Measurements from ENCODE around the gene CCER1. TPM values are rescaled to one million over a fixed set of nuclear protein-coding genes. Genes with fewer than 3 reads are reported as not detected.

CCER1 gene
- polyA plus RNA-seq, 1 of the 3 experiments (the other 2 are of a cell fraction): not detected

DNA sequence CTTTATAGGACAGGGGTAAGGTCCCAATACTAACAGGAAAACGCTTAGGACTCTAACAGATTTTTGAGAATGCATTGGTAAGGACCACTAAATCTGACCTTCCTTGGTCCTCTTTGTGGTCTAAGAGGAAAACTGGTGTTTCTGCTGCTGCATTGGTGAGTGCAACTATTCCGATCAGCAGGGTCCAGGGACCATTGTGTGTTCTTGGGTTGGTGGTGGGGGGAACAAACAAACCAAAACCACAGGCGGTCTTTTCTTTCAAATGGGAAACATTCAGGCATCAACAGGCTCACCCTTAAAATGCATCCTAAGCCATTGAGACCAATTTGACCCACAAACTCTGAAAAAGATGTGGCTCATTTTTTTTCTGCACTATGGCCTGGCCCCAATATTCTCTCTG is 29.1 kb upstream of the CCER1 start:
- no peaks in the 10 kb centered on the region for H3K9me3 ChIP-seq
- H3K4me2 ChIP-seq: no peak overlapping the region
- no peak overlapping the region for H2AFZ ChIP-seq (ENCODE audit: low read depth)
- H3F3A ChIP-seq (replicated peaks; ENCODE audit: insufficient read depth): no peaks in the 10 kb centered on the region
- H3K79me2 ChIP-seq (ENCODE audit: insufficient read depth): no peaks in the 10 kb centered on the region
- H3K9ac ChIP-seq: no peak overlapping the region
- H3K27ac ChIP-seq (ENCODE audit: low read depth in 2 of 2, low read length in 1 of 2): no peak overlapping the region
- H3K9me2 ChIP-seq: no peaks in the 10 kb centered on the region
- H4K20me1 ChIP-seq (ENCODE audit: insufficient read depth): no peaks in the 10 kb centered on the region
- ChIA-PET POLR2A (no interaction called here), CTCF (interaction anchor here (0.8 to 3.8 kb wide), 2 partner anchors 371 to 1600 kb away, joined by 4 to 11 read pairs; no protein-coding TSS in a partner anchor)
- H3K36me3 ChIP-seq (replicated peaks in 1 of 2; ENCODE audit: control insufficient read depth in 1 of 2, insufficient read depth in 2 of 2, low read length in 1 of 2): no peaks in the 10 kb centered on the region
- no peak for TF ChIP-seq SMC3 (IDR thresholded peaks at IDR 0.05; ENCODE audit: low read depth, low read length)
- TF ChIP-seq FOSL2 (IDR thresholded peaks at IDR 0.05; ENCODE audit: borderline replicate concordance, low read depth): no peak
- TF ChIP-seq, protein P1, sequence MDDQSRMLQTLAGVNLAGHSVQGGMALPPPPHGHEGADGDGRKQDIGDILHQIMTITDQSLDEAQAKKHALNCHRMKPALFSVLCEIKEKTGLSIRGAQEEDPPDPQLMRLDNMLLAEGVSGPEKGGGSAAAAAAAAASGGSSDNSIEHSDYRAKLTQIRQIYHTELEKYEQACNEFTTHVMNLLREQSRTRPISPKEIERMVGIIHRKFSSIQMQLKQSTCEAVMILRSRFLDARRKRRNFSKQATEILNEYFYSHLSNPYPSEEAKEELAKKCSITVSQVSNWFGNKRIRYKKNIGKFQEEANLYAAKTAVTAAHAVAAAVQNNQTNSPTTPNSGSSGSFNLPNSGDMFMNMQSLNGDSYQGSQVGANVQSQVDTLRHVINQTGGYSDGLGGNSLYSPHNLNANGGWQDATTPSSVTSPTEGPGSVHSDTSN (IDR thresholded peaks at IDR 0.05): no peak
- TF ChIP-seq GABPA (IDR thresholded peaks at IDR 0.05; ENCODE audit: low read depth): no peak
- no peak for TF ChIP-seq RAD21 (IDR thresholded peaks at IDR 0.05; ENCODE audit: low read length)
- TF ChIP-seq, protein P2, sequence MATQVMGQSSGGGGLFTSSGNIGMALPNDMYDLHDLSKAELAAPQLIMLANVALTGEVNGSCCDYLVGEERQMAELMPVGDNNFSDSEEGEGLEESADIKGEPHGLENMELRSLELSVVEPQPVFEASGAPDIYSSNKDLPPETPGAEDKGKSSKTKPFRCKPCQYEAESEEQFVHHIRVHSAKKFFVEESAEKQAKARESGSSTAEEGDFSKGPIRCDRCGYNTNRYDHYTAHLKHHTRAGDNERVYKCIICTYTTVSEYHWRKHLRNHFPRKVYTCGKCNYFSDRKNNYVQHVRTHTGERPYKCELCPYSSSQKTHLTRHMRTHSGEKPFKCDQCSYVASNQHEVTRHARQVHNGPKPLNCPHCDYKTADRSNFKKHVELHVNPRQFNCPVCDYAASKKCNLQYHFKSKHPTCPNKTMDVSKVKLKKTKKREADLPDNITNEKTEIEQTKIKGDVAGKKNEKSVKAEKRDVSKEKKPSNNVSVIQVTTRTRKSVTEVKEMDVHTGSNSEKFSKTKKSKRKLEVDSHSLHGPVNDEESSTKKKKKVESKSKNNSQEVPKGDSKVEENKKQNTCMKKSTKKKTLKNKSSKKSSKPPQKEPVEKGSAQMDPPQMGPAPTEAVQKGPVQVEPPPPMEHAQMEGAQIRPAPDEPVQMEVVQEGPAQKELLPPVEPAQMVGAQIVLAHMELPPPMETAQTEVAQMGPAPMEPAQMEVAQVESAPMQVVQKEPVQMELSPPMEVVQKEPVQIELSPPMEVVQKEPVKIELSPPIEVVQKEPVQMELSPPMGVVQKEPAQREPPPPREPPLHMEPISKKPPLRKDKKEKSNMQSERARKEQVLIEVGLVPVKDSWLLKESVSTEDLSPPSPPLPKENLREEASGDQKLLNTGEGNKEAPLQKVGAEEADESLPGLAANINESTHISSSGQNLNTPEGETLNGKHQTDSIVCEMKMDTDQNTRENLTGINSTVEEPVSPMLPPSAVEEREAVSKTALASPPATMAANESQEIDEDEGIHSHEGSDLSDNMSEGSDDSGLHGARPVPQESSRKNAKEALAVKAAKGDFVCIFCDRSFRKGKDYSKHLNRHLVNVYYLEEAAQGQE (IDR thresholded peaks at IDR 0.05; ENCODE audit: low read depth, low read length): no peak
- no peak for TF ChIP-seq RXRA (IDR thresholded peaks at IDR 0.05; ENCODE audit: borderline replicate concordance, low read depth)
- TF ChIP-seq, protein P3, sequence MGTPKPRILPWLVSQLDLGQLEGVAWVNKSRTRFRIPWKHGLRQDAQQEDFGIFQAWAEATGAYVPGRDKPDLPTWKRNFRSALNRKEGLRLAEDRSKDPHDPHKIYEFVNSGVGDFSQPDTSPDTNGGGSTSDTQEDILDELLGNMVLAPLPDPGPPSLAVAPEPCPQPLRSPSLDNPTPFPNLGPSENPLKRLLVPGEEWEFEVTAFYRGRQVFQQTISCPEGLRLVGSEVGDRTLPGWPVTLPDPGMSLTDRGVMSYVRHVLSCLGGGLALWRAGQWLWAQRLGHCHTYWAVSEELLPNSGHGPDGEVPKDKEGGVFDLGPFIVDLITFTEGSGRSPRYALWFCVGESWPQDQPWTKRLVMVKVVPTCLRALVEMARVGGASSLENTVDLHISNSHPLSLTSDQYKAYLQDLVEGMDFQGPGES (IDR thresholded peaks at IDR 0.05; ENCODE audit: low read depth, low read length): no peak
- no peak overlapping the region for H3K4me3 ChIP-seq (ENCODE audit: low read depth in 2 of 2, low read length in 1 of 2)
- no peaks in the 10 kb centered on the region for H3K27me3 ChIP-seq (ENCODE audit: insufficient read depth)
- H3K4me1 ChIP-seq (ENCODE audit: control insufficient read depth in 1 of 2, insufficient read depth in 2 of 2, low read depth in 1 of 2, low read length in 1 of 2): no peaks in the 10 kb centered on the region; a peak in 2 of 4 replicates
- no peak for DNase-seq
- WGBS (ENCODE audit: low lambda C conversion rate): 66% methylated on average over 3 of the region's 3 CpGs

DNA sequence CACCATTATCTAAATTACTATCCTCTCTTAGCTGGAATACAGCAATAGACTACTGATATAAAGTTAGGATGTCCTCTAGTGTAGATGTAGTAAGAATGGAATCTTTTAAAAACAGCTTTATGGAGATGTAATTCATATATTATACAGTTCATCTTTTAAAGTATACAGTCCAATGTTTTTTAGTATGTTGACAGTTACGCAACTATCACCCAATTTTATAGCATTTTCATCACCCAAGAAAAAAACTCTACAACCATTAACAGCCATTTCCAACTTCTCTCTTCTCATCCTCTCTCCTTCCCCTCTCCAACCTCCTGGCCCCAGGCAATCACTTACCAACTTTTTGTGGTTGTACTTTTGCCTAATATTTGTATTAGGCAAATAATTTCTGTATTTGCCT is 27.2 kb upstream of the CCER1 start:
- no peak overlapping the region for H2AFZ ChIP-seq (ENCODE audit: low read depth)
- H3K27me3 ChIP-seq (ENCODE audit: insufficient read depth): no peaks in the 10 kb centered on the region
- no peaks in the 10 kb centered on the region for H4K20me1 ChIP-seq (ENCODE audit: insufficient read depth)
- H3F3A ChIP-seq (replicated peaks; ENCODE audit: insufficient read depth): no peaks in the 10 kb centered on the region
- no peak overlapping the region for H3K27ac ChIP-seq (ENCODE audit: low read depth in 2 of 2, low read length in 1 of 2)
- no peak overlapping the region for H3K4me2 ChIP-seq
- TF ChIP-seq FOXM1 (IDR thresholded peaks at IDR 0.05; ENCODE audit: low read depth) (no peak), RFX5 (IDR thresholded peaks at IDR 0.05; ENCODE audit: low read length) (no peak), SIN3A (IDR thresholded peaks at IDR 0.05; ENCODE audit: borderline replicate concordance, low read depth, low read length) (no peak), GABPA (IDR thresholded peaks at IDR 0.05; ENCODE audit: low read depth) (no peak), MXI1 (IDR thresholded peaks at IDR 0.05; ENCODE audit: low read depth, low read length) (no peak), POLR2AphosphoS5 (IDR thresholded peaks at IDR 0.05; ENCODE audit: low read depth, low read length) (no peak)
- TF ChIP-seq, protein P1 (IDR thresholded peaks at IDR 0.05): no peak
- TF ChIP-seq, protein P4, sequence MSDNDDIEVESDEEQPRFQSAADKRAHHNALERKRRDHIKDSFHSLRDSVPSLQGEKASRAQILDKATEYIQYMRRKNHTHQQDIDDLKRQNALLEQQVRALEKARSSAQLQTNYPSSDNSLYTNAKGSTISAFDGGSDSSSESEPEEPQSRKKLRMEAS (IDR thresholded peaks at IDR 0.05; ENCODE audit: low read depth): no peak
- TF ChIP-seq, protein P5, sequence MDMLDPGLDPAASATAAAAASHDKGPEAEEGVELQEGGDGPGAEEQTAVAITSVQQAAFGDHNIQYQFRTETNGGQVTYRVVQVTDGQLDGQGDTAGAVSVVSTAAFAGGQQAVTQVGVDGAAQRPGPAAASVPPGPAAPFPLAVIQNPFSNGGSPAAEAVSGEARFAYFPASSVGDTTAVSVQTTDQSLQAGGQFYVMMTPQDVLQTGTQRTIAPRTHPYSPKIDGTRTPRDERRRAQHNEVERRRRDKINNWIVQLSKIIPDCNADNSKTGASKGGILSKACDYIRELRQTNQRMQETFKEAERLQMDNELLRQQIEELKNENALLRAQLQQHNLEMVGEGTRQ (IDR thresholded peaks at IDR 0.05; ENCODE audit: borderline replicate concordance, low read depth, low read length): no peak
- peaks cover 0 to 2% of the 10 kb centered on the region in 2 experiments; a peak in 2 of 4 replicates for H3K4me1 ChIP-seq (ENCODE audit: control insufficient read depth in 1 of 2, insufficient read depth in 2 of 2, low read depth in 1 of 2, low read length in 1 of 2)
- no peak overlapping the region for H3K4me3 ChIP-seq (ENCODE audit: low read depth in 2 of 2, low read length in 1 of 2)
- H3K9ac ChIP-seq: no peak overlapping the region
- CTCF ChIA-PET: interaction anchor here (1.0 kb wide), 1 partner anchor 353 kb away, joined by 3 read pairs; no protein-coding TSS in a partner anchor
- DNase-seq: no peak
- H3K9me2 ChIP-seq: no peaks in the 10 kb centered on the region
- H3K36me3 ChIP-seq (replicated peaks in 1 of 2; ENCODE audit: control insufficient read depth in 1 of 2, insufficient read depth in 2 of 2, low read length in 1 of 2): no peaks in the 10 kb centered on the region
- POLR2A ChIA-PET: no interaction called here
- H3K79me2 ChIP-seq (ENCODE audit: insufficient read depth): no peaks in the 10 kb centered on the region
- no peaks in the 10 kb centered on the region for H3K9me3 ChIP-seq
- 100% methylated on average over 1 of the region's 1 CpG for WGBS (ENCODE audit: low lambda C conversion rate)

Measured in SK-N-SH (cell line).